Chondrocyte (in vitro differentiated cells): Measurements from ENCODE around the gene RFNG. TPM values are rescaled to one million over a fixed set of nuclear protein-coding genes. Genes with fewer than 3 reads are reported as not detected.
A peak's percentile ranks its signal among the peaks of the same experiment; 100 is the strongest.

Experiments
- DNase-seq: peaks from one replicate; pipeline ENCODE4 v3.0.0; 2021; ENCODE audit warnings: mixed read lengths, low spot score
- H3K27ac Mint-ChIP-seq: one replicate; pipeline ENCODE4 v1.8.0; 2021; ENCODE audit warnings: mild to moderate bottlenecking, moderate library complexity, mixed read lengths; ENCODE audit not compliant: unreplicated experiment
- H3K27me3 Mint-ChIP-seq: 2 replicates; pipeline ENCODE4 v1.8.0; 2021; ENCODE audit warnings: low read depth, mixed read lengths
- H3K36me3 Mint-ChIP-seq: 2 replicates; pipeline ENCODE4 v1.8.0; 2021; ENCODE audit warnings: low read depth, mixed read lengths
- H3K4me1 Mint-ChIP-seq: 2 replicates; pipeline ENCODE4 v1.8.0; 2021; ENCODE audit warnings: low read depth, mild to moderate bottlenecking, mixed read lengths
- H3K4me3 Mint-ChIP-seq: one replicate; pipeline ENCODE4 v1.8.0; 2021; ENCODE audit warnings: mild to moderate bottlenecking, moderate library complexity, mixed read lengths; ENCODE audit not compliant: unreplicated experiment
- H3K9me3 Mint-ChIP-seq: 2 replicates; pipeline ENCODE4 v1.8.0; 2021; ENCODE audit warnings: low read depth, mixed read lengths
- CTCF ChIP-seq: fragments of 200-600 bp; sonication (generic); IDR thresholded peaks from 2 replicates; pipeline ENCODE4 v1.5.0; 2021; ENCODE audit warnings: antibody characterized with exemption, mild to moderate bottlenecking, moderate library complexity
- total RNA-seq: library from RNA; stranded (reverse); gene quantifications from 3 replicates; pipeline ENCODE4 v1.2.1, GENCODE V29; 2021

Gene RFNG
- total RNA-seq, 1 donor from 2014 or later = 47.4 TPM

- peaks cover 10% of the 10 kb centered on the region for H3K36me3 Mint-ChIP-seq
- TF ChIP-seq CTCF = no peak
- no peaks in the 10 kb centered on the region for H3K27me3 Mint-ChIP-seq
- H3K4me1 Mint-ChIP-seq = peaks cover 7% of the 10 kb centered on the region
- no peak overlapping the region for H3K27ac Mint-ChIP-seq
- no peaks in the 10 kb centered on the region for H3K9me3 Mint-ChIP-seq
- no peak overlapping the region for H3K4me3 Mint-ChIP-seq
- DNase-seq = no peak
Measured at GRCh38 chr17:82046903-82047302, 4.7 kb downstream of the RFNG start.

GRCh38 chr17:82045936-82046484 is 5.6 kb downstream of the RFNG start:
- H3K36me3 Mint-ChIP-seq = peaks cover 10% of the 10 kb centered on the region
- no peak for DNase-seq
- H3K4me3 Mint-ChIP-seq = no peak overlapping the region
- H3K27me3 Mint-ChIP-seq = no peaks in the 10 kb centered on the region
- H3K9me3 Mint-ChIP-seq = no peaks in the 10 kb centered on the region
- no peak overlapping the region for H3K27ac Mint-ChIP-seq
- H3K4me1 Mint-ChIP-seq = peaks cover 7% of the 10 kb centered on the region
- no peak for TF ChIP-seq CTCF

- H3K27ac Mint-ChIP-seq = no peak overlapping the region
- no peaks in the 10 kb centered on the region for H3K9me3 Mint-ChIP-seq
- DNase-seq = no peak
- H3K4me1 Mint-ChIP-seq = no peaks in the 10 kb centered on the region
- peaks cover 10% of the 10 kb centered on the region for H3K36me3 Mint-ChIP-seq
- H3K4me3 Mint-ChIP-seq = no peak overlapping the region
- no peak for TF ChIP-seq CTCF
- H3K27me3 Mint-ChIP-seq = no peaks in the 10 kb centered on the region
Measured at GRCh38 chr17:82043507-82043906, 8.1 kb downstream of the RFNG start.

- Mint-ChIP-seq H3K9me3 (no peaks in the 10 kb centered on the region), H3K27ac (no peak overlapping the region), H3K4me1 (peaks cover 4% of the 10 kb centered on the region), H3K36me3 (peaks cover 9% of the 10 kb centered on the region), H3K27me3 (no peaks in the 10 kb centered on the region), H3K4me3 (no peak overlapping the region)
- no peak for TF ChIP-seq CTCF
- no peak for DNase-seq
Measured at GRCh38 chr17:82042649-82043048, 9.0 kb downstream of the RFNG start.

GRCh38 chr17:82041144-82041814 is 10.3 kb downstream of the RFNG start:
- no peak overlapping the region for H3K4me3 Mint-ChIP-seq

More at GRCh38 chr17:82041144-82041814, 10.3 kb downstream of the RFNG start:
- Mint-ChIP-seq H3K9me3 (no peaks in the 10 kb centered on the region), H3K36me3 (no peaks in the 10 kb centered on the region), H3K4me1 (peaks cover 8% of the 10 kb centered on the region), H3K27me3 (no peaks in the 10 kb centered on the region), H3K27ac (peak overlapping the region; percentile 8)
- DNase-seq = no peak
- TF ChIP-seq CTCF = no peak
